ENCODE data around the gene CERK.
A peak's percentile ranks its signal among the peaks of the same experiment; 100 is the strongest.

The CERK gene

GRCh38 chr22:46676881-46677280 lies 61.2 kb downstream of the CERK start:
- DNase-seq, result no peak

- DNase-seq, result no peak
Measured at GRCh38 chr22:46676479-46676878, 61.6 kb downstream of the CERK start.

GRCh38 chr22:46675938-46676337 lies 62.1 kb downstream of the CERK start:
- DNase-seq, result no peak

DNA sequence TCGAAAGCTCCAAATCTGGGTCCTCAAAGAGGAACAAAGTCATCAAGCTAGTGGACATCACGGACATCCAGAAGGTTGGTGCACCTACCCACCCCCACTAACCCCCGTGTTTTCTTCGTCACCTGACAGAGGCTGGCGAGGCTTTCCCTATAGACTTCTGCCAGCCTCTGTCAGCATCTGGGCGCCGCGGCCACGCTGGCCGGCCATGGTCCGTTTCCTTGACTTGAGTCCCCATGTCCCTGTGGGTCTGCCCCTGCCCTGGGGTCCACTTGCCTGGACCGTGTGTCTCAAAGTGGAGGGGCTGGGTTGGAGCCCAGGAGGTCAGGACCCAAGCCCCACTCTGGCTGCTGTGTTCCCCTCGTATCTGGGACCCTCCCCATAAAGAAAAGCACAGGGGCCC lies 62.6 kb downstream of the CERK start:
- DNase-seq, result no peak

- DNase-seq, result peak; percentile 66
Measured at GRCh38 chr22:46674906-46675305, 63.1 kb downstream of the CERK start.

DNA sequence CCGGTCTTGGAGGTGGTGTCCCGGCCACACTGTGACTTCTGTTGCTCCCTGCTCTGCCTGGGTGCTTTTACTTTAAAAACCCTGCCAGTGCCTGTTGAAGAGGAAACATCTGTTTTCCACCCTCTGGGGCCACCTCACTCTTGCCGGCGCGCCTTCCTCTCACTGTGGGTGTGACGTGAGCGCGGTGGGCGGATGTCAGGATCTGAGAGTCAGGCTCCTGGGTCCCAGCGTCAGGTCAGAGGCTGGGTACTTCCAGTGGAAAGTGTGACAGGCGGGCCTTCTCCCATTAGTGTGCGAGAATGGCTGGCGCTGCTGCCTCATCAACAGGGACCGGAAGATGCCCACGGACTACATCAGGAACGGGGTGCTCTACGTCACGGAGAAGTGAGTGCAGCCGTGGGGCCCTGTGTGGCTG lies 63.7 kb downstream of the CERK start:
- DNase-seq, result peak; percentile 94

- DNase-seq, result no peak
Measured at GRCh38 chr22:46673662-46674236, 64.3 kb downstream of the CERK start.

GRCh38 chr22:46673205-46673604 lies 64.8 kb downstream of the CERK start:
- DNase-seq, result no peak

DNA sequence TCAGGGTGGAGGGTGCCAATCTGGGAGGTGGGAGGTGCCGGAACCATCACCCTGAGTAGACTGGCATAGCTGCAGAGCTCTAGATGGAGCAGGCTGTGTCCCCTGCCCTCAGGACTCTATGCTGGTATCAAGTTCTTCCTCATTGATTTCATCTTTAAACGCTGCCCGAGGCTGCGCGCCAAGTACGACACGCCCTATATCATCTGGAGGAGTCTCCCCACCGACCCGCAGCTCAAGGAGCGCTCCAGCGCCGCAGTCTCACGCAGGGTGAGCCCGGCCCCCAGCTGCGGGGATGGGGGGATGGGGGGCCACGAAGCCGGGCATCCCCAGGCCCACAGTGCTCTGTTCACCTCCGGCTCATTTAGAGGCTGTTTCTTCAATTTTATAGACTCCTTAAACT lies 65.3 kb downstream of the CERK start:
- no peak for DNase-seq

DNA sequence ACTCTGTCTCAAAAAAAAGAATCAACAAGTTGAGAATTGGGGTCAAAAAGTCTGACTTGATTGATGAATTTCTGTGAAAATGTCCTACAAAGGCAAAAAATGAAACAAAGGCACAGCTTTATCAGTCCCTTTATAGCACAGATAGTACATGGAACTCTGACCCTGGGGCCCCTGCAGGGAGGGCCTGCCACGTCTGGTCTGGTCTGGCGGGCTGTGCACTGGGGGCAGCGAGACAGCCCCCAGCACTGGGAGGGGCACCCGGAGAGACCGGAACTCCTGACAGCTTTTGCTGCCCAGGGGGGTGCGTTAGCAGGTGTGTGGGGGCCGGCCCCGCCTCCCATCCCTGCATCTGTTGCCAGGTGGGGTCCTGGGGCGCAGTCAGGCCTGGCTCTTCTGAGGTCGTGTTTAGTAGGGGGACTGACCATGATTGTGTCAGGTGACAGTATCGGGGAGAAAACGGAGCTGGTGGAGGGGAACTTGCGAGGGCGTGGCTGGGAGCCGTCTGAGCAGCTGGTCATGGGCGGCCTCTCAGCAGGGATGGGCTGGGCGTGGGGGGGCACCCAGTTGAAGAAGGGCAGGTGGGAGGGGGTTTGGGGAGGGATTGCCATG lies 66.1 kb downstream of the CERK start:
- DNase-seq, result no peak

DNA sequence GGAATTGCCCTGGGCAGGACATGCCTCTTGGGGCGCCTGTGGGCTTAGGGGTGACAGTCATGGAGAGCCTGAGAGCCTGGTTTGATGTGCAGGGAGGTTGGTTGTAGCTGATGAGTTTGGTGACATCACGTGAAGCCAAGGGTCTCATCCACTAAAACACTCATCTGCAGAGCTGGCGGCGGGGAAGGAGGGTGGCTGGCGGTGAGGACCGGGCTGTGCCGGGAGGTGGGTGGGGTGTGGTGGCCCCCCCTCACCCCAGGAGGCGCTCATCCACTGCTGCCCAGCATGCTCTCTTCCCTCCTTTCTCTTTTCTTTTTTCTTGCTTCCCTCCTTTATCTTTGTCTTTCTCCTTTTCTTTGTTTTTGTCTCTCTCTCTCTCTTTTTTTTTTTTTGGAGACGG lies 68.9 kb downstream of the CERK start:
- DNase-seq, result no peak

DNA sequence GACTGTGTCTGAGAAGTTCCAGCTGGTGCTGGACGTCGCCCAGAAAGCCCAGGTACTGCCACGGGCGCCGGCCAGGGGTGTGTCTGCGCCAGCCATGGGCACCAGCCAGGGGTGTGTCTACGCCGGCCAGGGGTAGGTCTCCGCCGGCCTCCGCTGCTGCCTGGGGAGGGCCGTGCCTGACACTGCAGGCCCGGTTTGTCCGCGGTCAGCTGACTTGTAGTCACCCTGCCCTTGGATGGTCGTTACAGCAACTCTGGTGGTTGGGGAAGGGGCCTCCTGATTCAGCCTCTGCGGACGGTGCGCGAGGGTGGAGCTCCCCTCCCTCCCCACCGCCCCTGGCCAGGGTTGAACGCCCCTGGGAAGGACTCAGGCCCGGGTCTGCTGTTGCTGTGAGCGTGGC lies 69.9 kb downstream of the CERK start:
- no peak for DNase-seq

GRCh38 chr22:46667245-46667623 lies 70.8 kb downstream of the CERK start:
- no peak for DNase-seq

DNA sequence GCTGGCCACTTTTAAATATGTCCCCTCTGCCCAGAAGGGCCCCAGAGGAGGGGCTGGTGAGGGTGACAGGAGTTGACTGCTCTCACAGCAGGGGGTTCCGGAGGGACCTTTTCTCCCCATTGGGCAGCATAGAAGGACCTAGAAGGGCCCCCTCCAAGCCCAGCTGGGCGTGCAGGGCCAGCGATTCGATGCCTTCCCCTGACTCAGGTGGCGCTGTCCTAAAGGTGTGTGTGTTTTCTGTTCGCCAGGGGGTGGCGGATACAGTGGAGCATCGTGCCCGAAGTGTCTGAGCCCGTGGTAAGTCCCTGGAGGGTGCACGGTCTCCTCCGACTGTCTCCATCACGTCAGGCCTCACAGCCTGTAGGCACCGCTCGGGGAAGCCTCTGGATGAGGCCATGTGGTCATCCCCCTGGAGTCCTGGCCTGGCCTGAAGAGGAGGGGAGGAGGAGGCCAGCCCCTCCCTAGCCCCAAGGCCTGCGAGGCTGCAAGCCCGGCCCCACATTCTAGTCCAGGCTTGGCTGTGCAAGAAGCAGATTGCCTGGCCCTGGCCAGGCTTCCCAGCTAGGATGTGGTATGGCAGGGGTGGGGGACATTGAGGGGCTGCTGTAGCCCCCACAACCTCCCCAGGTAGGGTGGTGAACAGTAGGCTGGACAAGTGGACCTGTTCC lies 71.3 kb downstream of the CERK start:
- no peak for DNase-seq

GRCh38 chr22:46665751-46666280 lies 72.2 kb downstream of the CERK start:
- no peak for DNase-seq

GRCh38 chr22:46665151-46665695 lies 72.8 kb downstream of the CERK start:
- DNase-seq, result no peak

- no peak for DNase-seq
Measured at GRCh38 chr22:46664301-46664855, 73.7 kb downstream of the CERK start.

DNA sequence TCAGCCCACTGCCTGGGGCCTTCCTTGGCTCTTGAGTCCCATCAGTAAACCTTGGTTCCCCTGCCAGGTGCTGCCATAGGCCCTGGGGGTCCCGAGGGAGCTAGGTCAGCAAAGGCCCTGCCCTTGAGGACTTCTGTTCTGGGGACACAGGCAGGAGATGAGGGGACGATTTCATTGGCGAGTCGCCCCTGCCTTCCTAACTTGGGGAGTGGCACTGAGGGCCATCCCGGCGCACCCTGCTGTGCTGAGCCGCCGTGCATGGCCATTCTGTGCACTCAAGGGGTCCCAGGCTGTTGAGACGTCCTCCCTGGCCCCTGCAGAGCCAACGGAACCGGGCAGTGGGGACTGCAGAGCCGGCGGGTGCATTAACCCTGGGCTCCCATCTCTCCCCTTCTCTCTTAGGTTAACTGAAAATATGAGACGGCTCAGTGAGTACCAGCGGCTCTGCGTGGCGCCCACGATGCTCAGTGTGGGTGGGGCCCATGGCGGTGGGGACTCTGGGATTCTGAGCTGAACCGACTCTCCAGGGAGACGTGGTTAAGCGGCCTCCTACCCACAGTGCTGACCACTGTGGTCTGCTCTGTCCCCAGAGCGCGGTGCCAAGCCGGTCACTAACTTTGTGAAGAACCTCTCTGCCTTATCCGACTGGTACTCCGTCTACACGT lies 74.5 kb downstream of the CERK start:
- DNase-seq, result no peak

DNA sequence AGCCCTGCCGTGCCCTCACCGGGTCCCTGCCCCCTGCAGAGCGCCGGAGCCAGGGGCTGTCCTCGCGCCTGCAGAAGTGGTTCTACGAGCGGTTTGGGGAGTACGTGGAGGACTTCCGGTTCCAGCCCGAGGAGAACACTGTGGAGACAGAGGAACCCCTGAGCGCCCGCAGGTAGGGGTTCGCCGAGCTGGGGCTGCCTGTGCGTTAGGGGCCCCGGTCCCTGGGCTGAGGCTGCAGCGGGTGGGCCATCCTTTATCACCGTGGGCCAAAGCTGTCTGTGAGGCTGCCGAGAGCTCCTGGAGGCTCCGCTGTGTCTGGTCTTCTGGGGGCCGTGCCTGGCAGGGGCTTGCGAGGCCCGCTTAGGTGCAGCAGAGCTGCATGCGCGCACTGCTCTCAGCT lies 75.1 kb downstream of the CERK start:
- no peak for DNase-seq

DNA sequence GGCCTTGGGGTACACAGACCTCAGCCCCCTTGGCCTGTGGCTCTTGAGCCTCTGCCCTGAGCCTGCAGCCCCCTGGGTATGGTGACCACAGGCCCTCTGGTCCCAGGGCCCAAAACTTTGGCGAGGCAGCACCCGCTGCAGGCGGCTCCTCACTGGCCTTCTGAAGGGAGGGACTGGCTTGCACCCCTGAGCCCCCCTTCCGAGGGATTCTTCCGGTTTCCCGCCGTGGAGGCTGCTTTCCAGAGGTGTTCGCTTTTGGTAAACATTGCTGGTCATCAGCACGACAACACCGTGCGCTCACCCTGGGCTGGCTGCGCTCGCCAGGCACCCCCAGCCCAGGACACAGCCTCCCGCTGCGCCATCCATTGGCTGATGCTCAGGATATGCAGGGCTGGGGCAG lies 75.8 kb downstream of the CERK start:
- DNase-seq, result no peak

- no peak for DNase-seq
Measured at GRCh38 chr22:46661221-46661851, 76.7 kb downstream of the CERK start.

DNA sequence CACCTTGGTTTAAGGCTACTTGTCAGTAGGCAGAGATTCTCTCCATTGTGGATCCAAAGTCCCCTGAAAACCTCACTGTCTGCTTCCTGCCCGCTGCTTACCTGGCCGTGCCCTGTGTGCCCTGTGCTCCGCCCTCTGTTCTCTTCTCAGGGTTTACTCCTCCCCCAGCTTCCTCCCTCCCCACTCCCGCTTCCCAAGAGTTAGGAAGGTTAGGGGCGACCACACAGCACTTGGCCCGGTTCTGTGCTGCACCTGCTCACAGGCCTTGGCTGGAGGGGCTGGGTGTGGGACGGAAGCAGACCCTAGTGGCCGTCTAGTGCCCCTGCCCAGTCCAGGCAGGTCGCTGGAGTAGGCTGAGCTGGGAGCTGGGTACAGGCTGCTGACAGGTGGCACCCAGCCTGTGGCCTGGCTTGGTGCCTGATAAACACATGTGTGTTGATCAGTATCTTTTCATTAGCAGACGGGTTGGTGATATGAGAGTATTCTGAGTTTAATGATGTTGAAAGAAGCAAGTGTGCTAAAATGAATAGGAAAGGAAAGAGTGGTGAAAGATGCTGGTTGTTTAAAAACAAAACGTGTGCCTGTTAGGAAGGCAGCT lies 77.3 kb downstream of the CERK start:
- no peak for DNase-seq

All from activated CD8-positive, alpha-beta memory T cell treated with anti-CD3 and anti-CD28 coated beads, Interleukin-2, amount 50 U/mL, for 48 hours (primary cell).